Rectal smooth muscle tissue (tissue), 1 donor: Measurements from ENCODE around the gene SENP8.

Experiments used
- H3K27ac ChIP-seq: one replicate; pipeline ENCODE4 v1.7.0; 2013; ENCODE audit warnings: low read depth, low read length, inconsistent platforms
- H3K27me3 ChIP-seq: one replicate; pipeline ENCODE4 v1.7.0; 2013; ENCODE audit warnings: low read length; ENCODE audit not compliant: control insufficient read depth, insufficient read depth
- H3K36me3 ChIP-seq: one replicate; pipeline ENCODE4 v1.7.0; 2013; ENCODE audit warnings: low read length; ENCODE audit not compliant: control insufficient read depth, insufficient read depth
- H3K4me1 ChIP-seq: one replicate; pipeline ENCODE4 v1.7.0; 2013; ENCODE audit warnings: low read length; ENCODE audit not compliant: control insufficient read depth, insufficient read depth
- H3K4me3 ChIP-seq: one replicate; pipeline ENCODE4 v1.7.0; 2013; ENCODE audit warnings: low read length
- H3K9ac ChIP-seq: one replicate; pipeline ENCODE4 v1.7.0; 2013; ENCODE audit warnings: low read length

SENP8 gene

DNA sequence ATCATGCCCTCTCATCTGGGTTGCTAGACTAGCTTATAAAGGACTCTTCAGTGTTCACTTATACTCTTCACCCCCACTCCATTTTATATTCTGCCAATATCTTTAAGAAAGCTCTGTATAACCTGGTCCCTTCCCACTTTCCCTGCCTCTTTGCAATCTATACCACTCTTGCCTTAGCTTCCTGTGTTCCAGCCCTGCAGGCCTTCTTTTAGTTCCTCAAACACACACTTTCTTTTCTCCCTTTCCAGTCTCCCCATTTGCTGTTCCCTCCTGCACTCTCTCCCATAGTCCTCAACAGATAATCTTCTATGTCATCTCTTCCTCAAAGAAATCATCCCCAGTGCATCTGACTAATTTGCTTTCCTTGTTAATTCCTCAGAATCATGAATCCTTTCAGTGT is 28.7 kb downstream of the SENP8 start:
- Histone ChIP-seq H3K36me3 (no peaks in the 10 kb centered on the region), H3K4me3 (no peak overlapping the region), H3K27me3 (no peaks in the 10 kb centered on the region), H3K27ac (no peak overlapping the region), H3K4me1 (no peaks in the 10 kb centered on the region), H3K9ac (no peak overlapping the region)

DNA sequence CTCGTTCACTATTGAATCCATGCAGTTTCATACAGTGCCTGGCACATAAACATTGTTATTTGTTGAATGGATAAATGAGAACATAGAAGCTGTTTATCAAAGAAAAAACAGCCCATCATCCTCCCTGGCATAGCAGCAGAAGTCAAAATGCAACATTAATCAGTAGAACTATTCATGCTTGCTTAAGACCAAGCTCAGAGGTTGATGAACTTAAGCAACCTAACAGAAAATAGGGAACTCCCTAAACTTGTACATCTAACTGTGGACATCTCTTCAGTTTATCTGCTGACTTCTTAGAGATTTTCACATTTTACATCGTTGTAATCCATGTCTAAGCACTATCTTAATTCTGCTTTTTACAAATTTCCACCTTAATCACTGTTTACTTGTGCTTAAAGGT is 29.2 kb downstream of the SENP8 start:
- no peak overlapping the region for H3K27ac ChIP-seq
- no peak overlapping the region for H3K9ac ChIP-seq
- H3K36me3 ChIP-seq, result no peaks in the 10 kb centered on the region
- H3K4me1 ChIP-seq, result no peaks in the 10 kb centered on the region
- no peaks in the 10 kb centered on the region for H3K27me3 ChIP-seq
- H3K4me3 ChIP-seq, result no peak overlapping the region

- Histone ChIP-seq H3K9ac (no peak overlapping the region), H3K27ac (peak overlapping the region; percentile 1)
Observed at GRCh38 chr15:72153269-72154000, 35.2 kb downstream of the SENP8 start.

GRCh38 chr15:72154316-72154715 is 36.1 kb downstream of the SENP8 start:
- H3K36me3 ChIP-seq, result no peaks in the 10 kb centered on the region
- no peaks in the 10 kb centered on the region for H3K27me3 ChIP-seq
- H3K4me3 ChIP-seq, result no peak overlapping the region
- no peaks in the 10 kb centered on the region for H3K4me1 ChIP-seq
- no peak overlapping the region for H3K27ac ChIP-seq
- H3K9ac ChIP-seq, result no peak overlapping the region

More at GRCh38 chr15:72153269-72154000, 35.2 kb downstream of the SENP8 start:
- H3K4me3 ChIP-seq, result no peak overlapping the region
- no peaks in the 10 kb centered on the region for H3K36me3 ChIP-seq
- H3K4me1 ChIP-seq, result no peaks in the 10 kb centered on the region
- H3K27me3 ChIP-seq, result no peaks in the 10 kb centered on the region

- Histone ChIP-seq H3K36me3 (no peaks in the 10 kb centered on the region), H3K9ac (peak overlapping the region; percentile 28), H3K27me3 (no peaks in the 10 kb centered on the region), H3K4me3 (peak overlapping the region; percentile 89), H3K4me1 (no peaks in the 10 kb centered on the region), H3K27ac (peak overlapping the region; percentile 33)
Observed at GRCh38 chr15:72155003-72155621, 36.9 kb downstream of the SENP8 start.

DNA sequence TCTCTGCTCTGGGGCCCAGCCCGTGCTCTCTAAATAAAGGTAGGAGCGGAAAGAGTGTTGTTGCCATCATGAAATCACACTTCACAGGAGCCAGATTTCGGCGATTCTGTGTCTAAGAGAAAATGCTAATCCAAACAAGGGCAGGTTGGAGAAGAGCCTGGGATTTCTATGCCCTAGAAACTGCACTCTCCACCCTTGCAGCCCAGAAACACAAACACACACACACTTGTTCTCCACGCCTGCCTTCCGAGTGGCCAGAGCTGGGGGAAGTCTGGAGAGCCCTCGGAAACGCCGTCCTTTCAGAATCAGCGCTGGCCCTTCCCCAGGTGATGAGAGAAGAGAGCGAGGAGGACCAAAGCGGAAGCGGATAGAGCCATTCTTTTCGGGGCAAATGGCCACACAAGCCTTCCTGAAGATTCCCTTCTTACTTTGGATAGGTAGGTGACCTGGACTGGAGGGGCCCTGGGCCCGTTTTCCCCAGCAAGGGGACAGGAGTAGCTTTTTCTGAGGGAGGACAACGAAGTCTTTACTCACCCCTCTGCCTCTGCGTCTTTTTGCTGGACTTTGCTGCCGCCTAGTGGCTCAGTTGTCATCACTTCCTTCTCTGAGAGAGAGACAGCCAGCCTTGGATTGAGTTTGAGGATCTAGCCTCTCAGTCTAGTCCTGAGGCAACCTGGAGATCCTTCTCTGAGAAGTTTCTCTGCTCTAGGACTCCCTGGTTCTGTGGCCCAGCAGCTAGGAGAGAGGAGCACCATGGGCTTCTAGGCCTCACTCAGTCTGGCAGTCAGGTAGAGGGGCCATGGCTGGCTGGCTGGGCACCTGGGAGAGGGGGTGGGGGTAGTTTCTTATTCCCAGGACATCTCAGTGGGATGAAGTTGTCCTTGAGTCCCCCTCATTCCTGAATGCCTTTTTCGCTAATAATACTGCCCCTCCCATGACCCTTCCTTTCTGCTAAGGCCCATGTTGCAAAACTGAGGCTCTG is 37.7 kb downstream of the SENP8 start:
- Histone ChIP-seq H3K4me1 (no peaks in the 10 kb centered on the region), H3K27me3 (no peaks in the 10 kb centered on the region), H3K4me3 (peak overlapping the region; percentile 89), H3K36me3 (no peaks in the 10 kb centered on the region), H3K27ac (peak overlapping the region; percentile 33), H3K9ac (peak overlapping the region; percentile 28)

DNA sequence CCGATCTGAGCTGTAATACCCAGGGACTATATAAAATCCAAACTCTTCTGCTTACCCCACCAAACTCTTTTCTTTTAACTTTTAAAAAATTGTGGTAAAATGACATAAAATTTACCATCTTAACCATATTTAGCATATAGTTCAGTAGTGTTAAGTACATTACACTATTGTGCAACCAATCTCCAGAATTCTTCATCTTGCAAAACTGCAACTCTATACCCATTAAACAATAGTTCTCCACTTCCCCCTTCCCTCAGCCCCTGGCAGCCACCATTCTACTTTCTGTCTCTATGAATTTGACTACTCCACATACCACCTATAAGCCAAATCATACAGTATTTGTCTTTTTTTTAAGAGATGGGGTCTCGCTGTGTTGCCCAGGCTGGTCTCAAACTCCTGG is 38.7 kb downstream of the SENP8 start:
- no peaks in the 10 kb centered on the region for H3K4me1 ChIP-seq
- H3K27ac ChIP-seq, result no peak overlapping the region
- H3K36me3 ChIP-seq, result no peaks in the 10 kb centered on the region
- no peak overlapping the region for H3K9ac ChIP-seq
- no peak overlapping the region for H3K4me3 ChIP-seq
- no peaks in the 10 kb centered on the region for H3K27me3 ChIP-seq

DNA sequence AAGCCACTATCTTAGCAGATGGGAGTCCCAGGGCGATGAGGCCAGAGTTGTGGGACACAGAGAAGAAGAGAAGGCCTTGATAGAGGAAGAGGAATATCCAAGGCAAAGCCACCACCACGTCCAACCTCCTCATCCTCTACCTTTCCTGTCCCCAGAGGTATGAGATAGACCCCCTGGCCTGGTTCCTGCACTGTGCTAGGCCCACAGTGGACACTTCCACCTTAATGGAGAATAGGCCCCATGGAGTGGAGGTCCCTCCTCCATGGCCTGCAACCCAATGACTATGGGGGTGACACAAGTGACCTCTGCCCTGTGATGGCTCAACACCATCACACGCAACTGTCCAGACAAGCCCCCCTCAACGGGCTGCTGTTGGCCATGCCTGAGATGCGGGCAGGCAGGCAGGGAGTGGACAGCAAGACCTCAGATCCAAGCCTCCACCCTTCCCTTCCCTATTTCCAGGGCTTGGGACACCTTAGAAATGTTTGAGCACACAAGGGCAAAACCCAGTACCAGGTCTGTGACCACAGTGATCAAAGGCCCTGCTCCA is 42.6 kb downstream of the SENP8 start:
- Histone ChIP-seq H3K4me1 (no peaks in the 10 kb centered on the region), H3K36me3 (no peaks in the 10 kb centered on the region), H3K27ac (no peak overlapping the region), H3K27me3 (no peaks in the 10 kb centered on the region), H3K4me3 (no peak overlapping the region), H3K9ac (no peak overlapping the region)

GRCh38 chr15:72161361-72162132 is 43.3 kb downstream of the SENP8 start:
- no peaks in the 10 kb centered on the region for H3K27me3 ChIP-seq
- no peak overlapping the region for H3K4me3 ChIP-seq
- no peaks in the 10 kb centered on the region for H3K36me3 ChIP-seq
- no peaks in the 10 kb centered on the region for H3K4me1 ChIP-seq
- no peak overlapping the region for H3K9ac ChIP-seq
- no peak overlapping the region for H3K27ac ChIP-seq

DNA sequence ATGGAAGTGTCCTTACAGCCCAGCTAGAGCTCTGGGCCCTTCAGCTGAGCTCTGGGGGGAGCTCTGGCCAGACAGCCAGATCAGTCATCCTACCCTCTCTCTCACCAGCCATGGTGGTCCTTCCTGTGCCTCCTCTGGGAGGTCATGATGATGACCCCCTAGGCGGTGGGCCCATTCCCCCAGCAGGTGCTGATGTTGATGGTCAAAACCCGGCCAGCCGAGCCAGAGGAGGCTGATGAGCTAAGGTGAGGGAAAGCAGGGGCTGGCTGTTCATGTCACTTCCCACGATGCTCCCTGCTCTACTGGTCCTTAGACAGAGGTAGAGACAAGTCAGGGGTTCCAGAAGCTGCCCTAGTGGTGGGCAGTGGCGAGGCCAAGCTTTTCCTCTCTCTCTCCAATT is 44.4 kb downstream of the SENP8 start:
- no peaks in the 10 kb centered on the region for H3K36me3 ChIP-seq
- H3K4me1 ChIP-seq, result no peaks in the 10 kb centered on the region
- H3K9ac ChIP-seq, result no peak overlapping the region
- H3K27me3 ChIP-seq, result no peaks in the 10 kb centered on the region
- no peak overlapping the region for H3K4me3 ChIP-seq
- H3K27ac ChIP-seq, result no peak overlapping the region

GRCh38 chr15:72163719-72164118 is 45.5 kb downstream of the SENP8 start:
- Histone ChIP-seq H3K36me3 (no peaks in the 10 kb centered on the region), H3K27ac (no peak overlapping the region), H3K27me3 (no peaks in the 10 kb centered on the region), H3K9ac (no peak overlapping the region), H3K4me3 (no peak overlapping the region), H3K4me1 (no peaks in the 10 kb centered on the region)
